HG03571 (cell line): Measurements from ENCODE around the gene LRRK1.

Experiments used
- ATAC-seq: cut with Tn5 transposase; IDR thresholded peaks from one replicate; pipeline ENCODE4 v1.9.1; 2021; ENCODE audit not compliant: unreplicated experiment

The LRRK1 gene

DNA sequence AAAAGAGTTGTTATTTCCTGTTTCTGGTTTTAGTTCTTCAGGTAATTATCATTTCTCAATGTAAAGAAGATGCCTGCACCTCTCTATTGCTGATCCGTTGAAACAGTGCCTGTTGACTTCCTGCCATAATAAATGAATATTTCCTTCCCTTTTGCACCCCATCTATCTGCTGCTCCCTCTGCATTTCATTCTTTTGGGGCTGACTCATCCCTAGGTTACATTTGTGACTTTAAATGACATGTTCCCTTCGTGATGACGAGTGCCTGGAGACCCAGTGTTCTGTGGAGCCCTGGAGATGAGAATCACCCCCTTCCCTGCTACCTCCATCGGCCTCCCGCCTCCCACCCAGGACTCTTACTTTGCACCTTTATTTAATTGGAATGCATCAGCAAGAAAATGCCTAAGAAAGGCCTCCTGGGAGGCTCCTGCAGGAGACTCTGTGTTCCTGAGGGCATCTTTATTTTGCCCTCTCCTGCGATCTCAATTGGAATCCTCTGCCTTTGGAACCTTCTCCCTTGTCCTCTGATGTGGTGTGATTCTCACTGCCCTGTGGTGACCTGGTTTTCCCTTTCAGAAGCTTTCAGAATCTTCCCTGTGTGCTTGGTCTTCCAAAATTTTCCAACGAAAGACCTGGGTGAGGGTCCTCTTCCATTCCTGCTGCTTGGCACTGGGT is 13.7 kb downstream of the LRRK1 start:
- no peak for ATAC-seq

DNA sequence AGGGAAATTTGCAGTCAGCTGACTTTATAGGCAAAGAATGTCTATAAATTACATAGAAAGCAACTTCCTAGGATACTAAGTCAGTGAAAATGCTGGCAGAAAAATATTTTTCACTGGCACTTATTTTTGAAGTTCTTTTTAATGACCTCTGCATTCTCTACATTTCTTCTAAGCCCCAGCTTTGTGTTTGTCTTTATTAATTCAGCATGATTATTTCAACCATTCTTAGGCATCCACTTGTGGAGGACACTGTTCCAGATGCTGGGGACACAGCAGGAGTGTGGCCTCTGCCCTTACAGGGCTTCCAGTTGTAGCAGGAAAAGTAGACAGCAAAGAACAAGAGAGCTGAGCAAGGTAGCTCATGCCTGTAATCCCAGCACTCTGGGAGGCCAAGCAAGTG is 15.0 kb downstream of the LRRK1 start:
- no peak for ATAC-seq

- peak; percentile 39 for ATAC-seq
Measured at GRCh38 chr15:100934726-100935125, 15.6 kb downstream of the LRRK1 start.

DNA sequence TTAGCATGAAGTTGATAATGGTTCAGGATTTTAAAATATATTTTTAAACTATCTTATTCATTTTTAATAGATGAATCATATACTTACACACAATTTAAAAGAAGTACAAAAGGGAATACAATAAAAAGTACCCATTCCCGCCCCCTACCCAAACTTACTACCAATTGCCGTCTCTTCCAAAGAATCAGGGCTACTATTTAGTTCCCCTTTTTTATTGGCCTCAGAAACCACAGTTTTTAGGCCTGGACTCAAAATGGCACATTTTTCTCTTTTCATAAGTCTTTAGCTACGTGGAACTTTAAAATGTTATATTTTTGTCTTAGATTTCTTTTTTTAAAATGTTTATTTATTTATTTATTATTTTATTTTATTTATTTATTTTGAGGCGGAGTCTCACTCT is 18.0 kb downstream of the LRRK1 start:
- ATAC-seq = no peak

DNA sequence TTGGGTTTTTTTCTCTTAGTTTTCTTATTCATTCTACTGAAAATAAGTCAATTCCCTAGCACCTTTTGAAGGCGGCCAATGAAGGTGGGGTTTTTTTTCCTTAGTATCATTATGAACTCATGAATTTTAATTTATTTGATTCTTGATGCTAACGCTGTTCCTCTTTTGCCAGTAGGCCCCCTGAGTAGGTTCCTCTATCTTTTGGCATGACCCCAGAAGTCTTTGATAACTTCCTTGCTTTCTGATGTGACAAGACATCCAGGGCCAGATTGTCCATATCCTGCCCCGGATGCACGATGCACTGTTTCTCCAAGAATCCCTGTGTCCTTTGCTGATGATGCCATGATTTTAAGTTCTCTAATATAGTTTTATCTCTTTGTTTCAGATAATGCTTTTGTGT is 20.6 kb downstream of the LRRK1 start:
- no peak for ATAC-seq

DNA sequence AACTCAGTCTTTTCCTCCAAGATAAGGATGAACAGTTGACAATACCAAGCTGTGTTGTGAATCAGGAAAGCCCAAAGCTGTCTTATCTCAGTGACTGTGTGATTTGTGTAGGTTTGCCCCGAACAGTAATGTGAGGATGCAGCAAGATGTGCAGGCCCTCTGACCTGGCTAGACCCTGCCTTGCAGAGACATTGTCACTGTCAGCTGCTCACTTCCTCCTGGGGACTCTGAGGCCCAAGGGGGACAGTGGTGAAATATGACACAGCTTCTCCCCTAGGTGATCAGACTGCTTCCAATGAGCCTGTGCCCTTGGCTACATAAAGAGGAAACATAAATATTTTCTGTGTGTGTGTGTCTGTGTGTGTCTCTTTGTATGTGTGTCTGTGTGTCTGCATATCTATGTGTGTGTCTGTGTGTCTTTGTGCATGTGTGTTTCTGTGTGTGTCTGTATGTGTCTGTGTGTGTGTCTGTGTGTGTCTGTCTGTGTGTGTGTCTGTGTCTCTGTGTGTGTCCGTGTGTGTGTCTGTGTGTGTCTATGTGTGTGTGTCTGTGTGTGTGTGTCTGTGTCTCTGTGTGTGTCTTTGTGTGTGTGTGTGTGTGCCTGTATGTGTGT is 21.7 kb downstream of the LRRK1 start:
- ATAC-seq = peak; percentile 63

- peak; percentile 42 for ATAC-seq
Measured at GRCh38 chr15:100941536-100941935, 22.4 kb downstream of the LRRK1 start.

DNA sequence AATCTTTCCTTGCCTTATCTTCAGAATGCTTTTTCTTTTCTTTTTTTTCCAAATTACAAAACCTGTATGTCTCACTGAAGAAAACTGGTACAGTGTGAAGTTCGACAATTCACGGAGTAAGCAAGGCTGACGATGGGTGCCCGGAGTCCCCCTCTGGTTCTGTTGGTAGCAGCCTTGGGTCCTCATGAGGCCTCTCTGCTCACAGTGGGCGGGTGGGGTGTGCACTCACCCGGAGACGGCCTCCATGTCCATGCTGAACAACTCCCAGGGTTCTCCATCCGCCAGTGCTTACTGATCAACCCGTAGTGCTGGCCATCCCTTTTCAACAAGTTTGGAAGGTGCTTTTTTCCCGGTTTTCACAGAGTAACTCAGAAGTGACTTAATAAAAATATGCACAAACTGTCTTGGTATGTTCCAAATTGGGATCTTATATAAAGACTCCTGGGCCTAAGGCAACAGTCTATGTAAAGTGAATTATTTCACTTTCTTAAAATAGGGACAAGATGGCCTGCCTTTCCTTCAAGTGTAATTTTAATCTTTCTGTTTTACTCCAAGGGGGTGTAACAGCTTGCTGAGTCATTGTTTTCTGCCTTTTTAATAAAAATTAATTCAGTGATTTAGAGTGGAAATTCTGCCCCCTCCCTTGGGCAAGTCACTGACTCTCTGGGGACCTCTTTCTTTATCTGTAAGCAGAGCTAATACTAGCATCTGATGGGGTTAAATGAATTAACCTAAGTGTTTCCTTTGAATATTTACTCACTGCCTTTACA is 23.7 kb downstream of the LRRK1 start:
- no peak for ATAC-seq

DNA sequence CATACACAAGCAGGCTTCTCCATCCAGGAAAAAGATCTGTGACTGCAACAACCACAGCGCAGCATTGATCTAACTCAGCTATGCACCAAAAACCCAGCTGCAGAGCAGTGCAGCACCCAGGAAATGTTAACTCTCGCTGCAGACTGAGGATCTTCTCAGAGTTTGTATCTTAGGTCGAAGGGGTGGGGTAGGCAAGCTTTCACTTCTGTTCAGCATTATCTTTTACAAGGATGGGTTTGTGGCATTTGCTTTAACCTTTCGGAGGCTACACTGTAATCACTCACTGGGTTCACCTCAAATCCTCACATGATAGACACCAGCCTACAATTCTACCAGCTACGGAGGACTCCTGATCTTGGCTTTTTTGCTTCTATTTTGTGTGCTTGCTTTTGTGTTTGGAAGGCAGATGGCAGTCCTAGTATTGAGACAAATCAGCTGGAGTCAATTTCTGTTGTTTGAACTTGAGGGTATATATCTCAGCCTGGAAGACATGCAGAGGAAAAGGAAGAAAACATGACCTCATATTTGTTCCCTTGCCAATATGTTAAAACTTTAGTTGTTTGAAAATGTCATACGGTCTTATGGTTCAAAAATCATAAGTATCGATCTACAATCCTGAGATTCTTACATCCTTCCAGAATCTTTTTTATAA is 25.2 kb downstream of the LRRK1 start:
- no peak for ATAC-seq

- ATAC-seq = no peak
Measured at GRCh38 chr15:100944986-100945385, 25.8 kb downstream of the LRRK1 start.

- ATAC-seq = no peak
Measured at GRCh38 chr15:100947760-100948429, 28.7 kb downstream of the LRRK1 start.

DNA sequence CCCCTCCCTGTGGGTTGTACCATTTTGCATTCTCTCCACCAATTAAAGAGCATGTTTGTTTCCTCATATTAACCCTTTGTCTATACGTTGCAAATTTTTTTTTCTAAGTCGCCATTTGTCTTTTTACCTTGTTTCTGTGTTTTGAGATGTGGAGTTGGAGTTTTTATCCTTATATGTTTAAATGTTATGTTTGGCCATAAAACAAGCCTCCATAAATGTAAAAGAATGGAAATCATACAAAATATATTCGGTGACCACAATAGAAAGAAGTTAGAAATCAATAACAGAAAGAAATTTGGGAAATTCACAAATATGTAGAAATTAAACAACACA is 29.2 kb downstream of the LRRK1 start:
- ATAC-seq = no peak

- no peak for ATAC-seq
Measured at GRCh38 chr15:100949691-100950090, 30.5 kb downstream of the LRRK1 start.

DNA sequence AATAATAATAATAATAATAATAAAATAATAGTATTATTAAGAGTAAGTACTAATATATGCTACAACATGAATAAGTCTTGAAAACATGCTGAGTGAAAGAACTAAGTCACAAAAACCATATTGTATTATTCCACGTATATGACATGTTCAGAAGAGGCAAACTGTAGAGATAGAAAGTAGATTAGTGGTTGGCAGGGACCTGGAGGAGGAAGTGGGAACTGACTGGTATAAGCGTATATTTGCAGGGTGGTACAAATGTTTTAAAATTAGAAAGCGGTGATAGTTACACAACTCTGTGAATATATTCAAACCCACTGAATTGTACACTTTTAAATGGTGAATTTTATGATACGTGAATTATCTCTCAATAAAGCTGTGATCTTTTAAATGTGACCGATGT is 32.8 kb downstream of the LRRK1 start:
- no peak for ATAC-seq

DNA sequence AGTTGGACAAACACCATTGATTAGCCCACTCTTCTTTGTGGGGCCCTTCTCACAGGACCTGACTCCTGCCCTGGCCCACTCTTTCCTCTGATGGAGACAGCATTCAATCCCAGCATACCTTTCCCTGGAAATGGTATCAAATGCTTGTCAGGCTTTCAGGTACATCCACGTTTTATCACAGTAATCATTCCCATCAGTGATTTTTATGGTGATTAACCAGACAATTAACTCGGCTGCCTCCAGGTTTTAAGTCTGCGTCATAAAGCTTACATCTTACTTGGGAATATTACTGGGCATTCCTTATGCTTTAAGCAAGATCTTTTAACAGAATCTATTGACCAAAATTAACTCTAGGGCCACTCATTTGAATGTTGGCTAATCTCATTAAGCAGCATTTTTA is 33.4 kb downstream of the LRRK1 start:
- ATAC-seq = no peak

DNA sequence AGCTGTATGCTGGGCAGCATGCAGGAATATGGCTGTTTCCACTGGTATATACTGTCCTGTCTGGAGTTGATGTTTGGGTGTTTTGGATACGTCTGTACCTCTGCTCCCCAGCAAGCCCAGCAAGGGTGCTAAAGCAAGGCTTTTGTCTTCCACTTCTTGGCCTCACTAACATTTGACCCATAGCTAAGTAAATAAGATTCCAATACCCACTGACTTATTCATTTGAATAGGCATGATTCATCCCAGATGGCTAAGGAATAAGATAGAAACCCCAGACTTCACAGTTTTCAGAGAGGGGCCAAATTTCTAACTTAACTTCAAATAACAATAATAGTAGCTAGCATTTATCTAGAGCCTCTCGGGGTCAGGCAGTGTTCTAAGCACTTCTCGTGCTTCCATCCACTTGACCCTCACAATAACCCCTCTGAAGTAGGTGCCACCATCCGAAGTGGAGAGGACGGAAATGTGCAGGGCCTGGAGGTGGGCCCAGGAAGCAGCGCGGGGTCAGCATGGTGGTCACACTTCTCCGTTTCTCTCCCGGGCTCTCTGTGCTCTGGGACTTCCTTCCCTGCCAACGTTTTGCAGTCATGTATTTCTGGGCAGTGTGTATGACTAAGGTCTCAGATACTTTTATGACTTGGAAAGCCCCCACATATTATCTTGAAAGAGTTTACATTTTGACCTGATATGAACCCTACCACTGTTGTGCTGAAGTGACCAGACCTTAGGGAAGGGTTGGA is 39.3 kb downstream of the LRRK1 start:
- ATAC-seq = no peak

DNA sequence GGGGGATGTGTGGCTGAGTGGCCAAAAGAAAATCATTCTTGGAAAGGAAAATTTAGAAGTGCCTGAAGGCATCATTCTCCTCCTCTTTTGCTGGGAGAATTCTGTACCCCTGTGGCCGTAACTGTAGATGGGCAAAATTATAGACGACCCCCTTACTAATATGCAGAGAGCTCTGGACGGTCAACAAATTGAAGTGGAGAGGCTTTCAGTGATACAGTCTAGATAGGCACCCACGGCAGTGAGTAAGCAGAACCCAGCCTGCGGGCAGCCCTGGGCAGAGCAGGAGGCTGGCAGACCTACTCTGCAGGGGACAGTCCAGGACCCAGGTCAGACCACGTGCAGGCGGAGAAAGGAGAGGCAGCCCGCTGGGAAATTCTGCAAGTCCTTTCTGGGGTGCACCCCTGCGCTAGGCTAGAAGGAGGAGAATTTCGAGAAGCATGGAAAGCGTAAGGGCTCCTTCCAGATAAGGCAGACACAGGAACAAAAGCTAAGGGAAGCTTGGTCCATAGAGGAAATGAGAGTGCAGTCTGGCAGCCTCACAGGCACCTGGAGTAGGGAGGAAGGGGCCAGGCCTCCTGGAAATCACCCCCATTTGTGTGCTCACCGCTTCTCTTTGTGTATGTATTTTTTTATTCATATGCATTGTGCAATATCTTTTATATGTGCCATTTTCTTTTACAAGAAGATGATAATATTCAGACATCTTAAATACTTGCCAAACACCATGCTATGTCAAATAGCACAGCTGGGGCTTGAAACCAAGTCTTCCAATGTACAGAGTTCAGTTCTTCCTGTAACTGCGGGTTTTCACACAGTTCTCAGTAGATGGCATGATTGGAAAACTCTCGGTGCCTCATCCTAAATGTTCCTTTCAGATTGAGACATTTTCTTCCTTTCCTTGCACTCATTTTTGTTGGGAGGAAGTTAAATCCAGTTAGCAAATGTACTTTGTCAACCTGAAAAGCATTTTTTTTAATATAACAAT is 40.2 kb downstream of the LRRK1 start:
- no peak for ATAC-seq

GRCh38 chr15:100966997-100967396 is 47.8 kb downstream of the LRRK1 start:
- peak; percentile 87 for ATAC-seq
